Measurements from ENCODE around the gene MTRF1L. TPM values are rescaled to one million over a fixed set of nuclear protein-coding genes. Genes with fewer than 3 reads are reported as not detected.
"Not testable (repeated sequence)": the region's sequence is repeated elsewhere in the genome, so short reads cannot be mapped to it uniquely, and the experiment has no call there.

MTRF1L gene
- total RNA-seq, 8 experiments from 2014 or later: 12.1 to 24.5 (median 20.3) TPM

DNA sequence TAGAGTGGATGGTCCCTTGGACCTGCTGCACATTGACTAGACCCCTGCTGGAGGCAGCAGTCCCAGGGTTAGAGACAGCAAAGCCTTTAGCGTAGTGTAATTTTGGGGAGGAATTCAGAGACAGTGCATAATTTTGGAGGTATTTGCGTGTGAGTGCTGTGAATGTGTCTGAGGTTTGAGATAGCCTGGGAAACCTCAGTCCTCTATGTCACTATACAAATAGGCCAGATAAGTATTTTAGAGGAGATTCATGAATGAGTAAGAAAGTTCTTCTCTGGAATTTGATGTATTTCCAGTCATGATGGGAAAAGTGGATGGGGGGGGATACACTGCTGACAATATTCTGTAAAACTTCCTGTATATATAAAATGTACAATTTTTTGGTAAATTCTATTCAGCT is 25.8 kb upstream of the MTRF1L start:
- H3K27ac ChIP-seq: no peak overlapping the region
- no peaks in the 10 kb centered on the region for H3K4me1 ChIP-seq (replicated peaks in 1 of 2)
- no peak for ATAC-seq (replicated peaks in 6 of 8)
- 61 to 100% (median 94%) methylated on average over 1 to 2 of the region's 2 CpGs; no CpG with 5 or more reads in 4 of the 10 experiments for WGBS, 10 experiments
- in situ Hi-C loops (cut with MboI; ENCODE audit: low pct_unique_long_range_greater_than_20kb in 2 of 9, low sequenced_read_pairs in 9 of 9, unreplicated experiment in 9 of 9): loop anchor here in 1 of 9 experiments (25.0 kb wide), 1 partner anchor 284 kb away; no protein-coding TSS in a partner anchor
- no peak overlapping the region for H3K4me3 ChIP-seq

DNA sequence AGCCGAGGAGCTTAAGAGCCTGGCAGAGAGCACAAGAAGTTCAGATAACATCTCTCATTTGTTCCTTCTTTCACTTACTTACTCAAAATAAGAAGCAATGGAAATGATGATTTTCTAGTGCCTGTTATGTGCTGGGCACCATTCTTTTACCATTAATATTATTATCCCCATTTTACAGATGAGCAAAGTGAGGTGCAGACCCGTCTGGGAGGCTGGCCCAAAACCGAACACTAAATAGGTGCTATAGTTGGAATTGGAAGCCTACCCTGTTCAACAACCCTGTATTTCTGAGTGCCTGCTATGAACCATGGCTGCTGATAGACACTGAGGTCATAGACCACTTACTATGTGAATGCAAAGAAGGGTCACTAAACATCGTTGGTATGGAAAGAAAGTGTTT is 25.0 kb upstream of the MTRF1L start:
- Histone ChIP-seq H3K4me3 (no peak overlapping the region), H3K27ac (no peak overlapping the region), H3K4me1 (replicated peaks in 1 of 2) (no peaks in the 10 kb centered on the region)
- ATAC-seq (replicated peaks in 6 of 8): no peak
- WGBS, 10 experiments: 43 to 100% (median 92%) methylated on average over 1 to 3 of the region's 4 CpGs
- in situ Hi-C loops (cut with MboI; ENCODE audit: low pct_unique_long_range_greater_than_20kb in 2 of 9, low sequenced_read_pairs in 9 of 9, unreplicated experiment in 9 of 9): loop anchor here in 1 of 9 experiments (25.0 kb wide), 1 partner anchor 285 kb away; no protein-coding TSS in a partner anchor

- in situ Hi-C loops (cut with MboI; ENCODE audit: low pct_unique_long_range_greater_than_20kb in 2 of 9, low sequenced_read_pairs in 9 of 9, unreplicated experiment in 9 of 9): loop anchor here in 1 of 9 experiments (25.0 kb wide), 1 partner anchor 288 kb away; no protein-coding TSS in a partner anchor
- ATAC-seq (replicated peaks in 6 of 8): peak in 1 of 8 experiments; percentile 35
Observed at GRCh38 chr6:153024709-153025017, 22.2 kb upstream of the MTRF1L start.

DNA sequence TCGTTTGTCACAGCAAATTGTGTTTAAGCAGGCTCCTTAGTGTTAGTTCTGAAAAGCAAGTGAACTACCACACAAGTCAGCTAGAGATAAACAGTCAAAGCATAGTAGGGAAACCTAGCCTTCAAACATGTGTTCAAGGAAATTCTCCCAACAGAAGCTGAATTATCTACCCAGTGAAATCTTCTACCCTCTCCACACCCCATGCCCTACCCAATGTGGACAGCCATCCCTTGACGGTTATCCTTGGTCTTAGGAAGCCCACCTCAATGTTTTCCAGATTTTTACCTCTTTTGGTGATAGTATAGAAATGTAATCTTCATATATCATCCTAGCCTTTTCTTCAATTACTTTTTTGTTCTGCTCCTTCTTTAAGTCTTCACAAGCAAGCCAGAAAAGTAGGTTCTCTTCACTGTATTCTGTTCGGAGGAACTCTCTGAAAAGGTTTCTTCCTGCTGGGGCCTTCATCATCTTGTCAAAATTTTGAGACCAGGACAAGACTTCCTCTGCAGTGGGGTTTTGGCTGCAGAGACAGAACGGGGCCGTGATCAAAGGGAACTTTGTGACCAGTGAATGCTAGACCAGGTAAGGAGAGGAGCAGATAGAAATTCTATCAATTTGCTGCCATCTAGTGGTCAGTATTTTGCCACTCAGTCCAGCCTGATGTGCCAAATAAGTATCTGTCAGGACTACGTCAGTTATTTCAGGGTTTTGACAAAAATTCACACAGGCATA is 21.6 kb upstream of the MTRF1L start:
- WGBS, 10 experiments: 18 to 74% (median 51%) methylated on average over 3 to 6 of the region's 6 CpGs; no CpG with 5 or more reads in 1 of the 10 experiments

More at GRCh38 chr6:153024709-153025017, 22.2 kb upstream of the MTRF1L start:
- no peak overlapping the region for H3K27ac ChIP-seq
- H3K4me3 ChIP-seq: no peak overlapping the region
- 0 to 40% (median 14%) methylated on average over 1 of the region's 1 CpG; no CpG with 5 or more reads in 3 of the 10 experiments for WGBS, 10 experiments
- no peaks in the 10 kb centered on the region for H3K4me1 ChIP-seq (replicated peaks in 1 of 2)

GRCh38 chr6:153018355-153018754 is 15.8 kb upstream of the MTRF1L start:
- in situ Hi-C loops (cut with MboI; ENCODE audit: low pct_unique_long_range_greater_than_20kb in 2 of 9, low sequenced_read_pairs in 9 of 9, unreplicated experiment in 9 of 9): no loop called here
- ATAC-seq (replicated peaks in 6 of 8): no peak
- Histone ChIP-seq H3K4me3 (no peak overlapping the region), H3K27ac (no peak overlapping the region), H3K4me1 (replicated peaks in 1 of 2) (no peaks in the 10 kb centered on the region)
- WGBS, 10 experiments: 76 to 100% (median 97%) methylated on average over 2 to 3 of the region's 3 CpGs; no CpG with 5 or more reads in 1 of the 10 experiments

More for the DNA sequence above, 21.6 kb upstream of the MTRF1L start:
- Histone ChIP-seq H3K27ac (no peak overlapping the region), H3K4me1 (replicated peaks in 1 of 2) (no peaks in the 10 kb centered on the region), H3K4me3 (no peak overlapping the region)
- in situ Hi-C loops (cut with MboI; ENCODE audit: low pct_unique_long_range_greater_than_20kb in 2 of 9, low sequenced_read_pairs in 9 of 9, unreplicated experiment in 9 of 9): no loop called here
- ATAC-seq (replicated peaks in 6 of 8): peak; percentile 55 to 100 (median 84)

- in situ Hi-C loops (cut with MboI; ENCODE audit: low pct_unique_long_range_greater_than_20kb in 2 of 9, low sequenced_read_pairs in 9 of 9, unreplicated experiment in 9 of 9): no loop called here
- no peak for ATAC-seq (replicated peaks in 6 of 8)
- 83 to 100% (median 100%) methylated on average over 1 to 3 of the region's 3 CpGs; no CpG with 5 or more reads in 5 of the 10 experiments for WGBS, 10 experiments
- Histone ChIP-seq H3K4me3 (no peak overlapping the region), H3K4me1 (replicated peaks in 1 of 2) (no peaks in the 10 kb centered on the region), H3K27ac (no peak overlapping the region)
Observed at GRCh38 chr6:153016846-153017245, 14.3 kb upstream of the MTRF1L start.

GRCh38 chr6:153015094-153015640 is 12.7 kb upstream of the MTRF1L start:
- in situ Hi-C loops (cut with MboI; ENCODE audit: low pct_unique_long_range_greater_than_20kb in 2 of 9, low sequenced_read_pairs in 9 of 9, unreplicated experiment in 9 of 9): no loop called here
- 55 to 100% (median 88%) methylated on average over 2 to 4 of the region's 4 CpGs for WGBS, 10 experiments
- Histone ChIP-seq H3K4me3 (no peak overlapping the region), H3K27ac (no peak overlapping the region), H3K4me1 (replicated peaks in 1 of 2) (no peaks in the 10 kb centered on the region)
- ATAC-seq (replicated peaks in 6 of 8): no peak

DNA sequence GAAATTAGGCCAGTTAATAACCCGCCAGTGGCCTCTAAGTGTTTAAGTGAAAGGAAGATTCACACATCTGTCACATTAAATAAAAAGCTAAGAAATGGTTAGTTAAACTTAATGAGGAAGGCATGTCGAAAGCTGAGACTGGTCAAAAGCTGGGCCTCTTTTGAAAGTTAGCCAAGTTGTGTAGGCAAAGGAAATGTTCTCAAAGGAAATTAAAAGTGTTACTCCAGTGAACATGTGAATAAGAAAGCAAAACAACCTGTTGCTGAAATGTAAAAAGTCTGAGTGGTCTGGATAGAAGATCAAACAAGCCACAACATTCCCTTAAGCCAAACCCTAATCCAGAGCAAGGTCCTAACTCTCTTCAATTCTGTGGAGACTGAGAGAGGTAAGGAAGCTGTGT is 10.9 kb upstream of the MTRF1L start:
- WGBS, 10 experiments: 22 to 100% (median 79%) methylated on average over 1 to 2 of the region's 2 CpGs
- Histone ChIP-seq H3K4me1 (replicated peaks in 1 of 2) (no peaks in the 10 kb centered on the region), H3K27ac (no peak overlapping the region), H3K4me3 (no peak overlapping the region)
- ATAC-seq (replicated peaks in 6 of 8): peak in 1 of 8 experiments; percentile 24
- in situ Hi-C loops (cut with MboI; ENCODE audit: low pct_unique_long_range_greater_than_20kb in 2 of 9, low sequenced_read_pairs in 9 of 9, unreplicated experiment in 9 of 9): no loop called here

DNA sequence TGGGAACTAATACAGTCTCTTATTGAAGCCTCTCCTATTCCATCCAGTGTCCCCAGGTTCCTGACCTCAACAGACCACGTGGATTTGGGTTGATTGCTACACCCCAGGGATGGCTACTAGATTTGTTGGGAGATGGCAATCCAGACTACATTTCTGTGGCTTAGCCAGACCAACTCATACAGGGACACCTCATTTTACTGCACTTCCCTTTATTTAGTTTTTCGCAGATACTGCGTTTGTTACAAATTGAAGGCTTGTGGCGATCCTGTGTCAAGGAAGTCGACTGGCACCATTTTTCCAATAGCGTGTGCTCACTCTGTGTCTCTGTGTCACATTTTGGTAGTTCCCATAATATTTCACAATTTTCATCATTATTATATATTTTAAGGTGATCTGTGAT is 10.3 kb upstream of the MTRF1L start:
- Histone ChIP-seq H3K27ac (no peak overlapping the region), H3K4me1 (replicated peaks in 1 of 2) (no peaks in the 10 kb centered on the region), H3K4me3 (no peak overlapping the region)
- no peak for ATAC-seq (replicated peaks in 6 of 8)
- in situ Hi-C loops (cut with MboI; ENCODE audit: low pct_unique_long_range_greater_than_20kb in 2 of 9, low sequenced_read_pairs in 9 of 9, unreplicated experiment in 9 of 9): no loop called here
- 50 to 100% (median 92%) methylated on average over 2 to 5 of the region's 6 CpGs for WGBS, 10 experiments

GRCh38 chr6:153003366-153003690 is 819 bp upstream of the MTRF1L start:
- Histone ChIP-seq H3K4me1 (replicated peaks in 1 of 2) (peaks cover 13 to 22% of the 10 kb centered on the region in 2 donors), H3K4me3 (peak overlapping the region; percentile 39 to 98 (median 71)), H3K27ac (peak overlapping the region; percentile 89 to 94)
- WGBS, 10 experiments: 0 to 6% (median 0%) methylated on average over 1 to 5 of the region's 6 CpGs
- ATAC-seq (replicated peaks in 6 of 8): peak in 7 of 8 experiments; percentile 0 to 4 (median 2)
- in situ Hi-C loops (cut with MboI; ENCODE audit: low pct_unique_long_range_greater_than_20kb in 2 of 9, low sequenced_read_pairs in 9 of 9, unreplicated experiment in 9 of 9): no loop called here

DNA sequence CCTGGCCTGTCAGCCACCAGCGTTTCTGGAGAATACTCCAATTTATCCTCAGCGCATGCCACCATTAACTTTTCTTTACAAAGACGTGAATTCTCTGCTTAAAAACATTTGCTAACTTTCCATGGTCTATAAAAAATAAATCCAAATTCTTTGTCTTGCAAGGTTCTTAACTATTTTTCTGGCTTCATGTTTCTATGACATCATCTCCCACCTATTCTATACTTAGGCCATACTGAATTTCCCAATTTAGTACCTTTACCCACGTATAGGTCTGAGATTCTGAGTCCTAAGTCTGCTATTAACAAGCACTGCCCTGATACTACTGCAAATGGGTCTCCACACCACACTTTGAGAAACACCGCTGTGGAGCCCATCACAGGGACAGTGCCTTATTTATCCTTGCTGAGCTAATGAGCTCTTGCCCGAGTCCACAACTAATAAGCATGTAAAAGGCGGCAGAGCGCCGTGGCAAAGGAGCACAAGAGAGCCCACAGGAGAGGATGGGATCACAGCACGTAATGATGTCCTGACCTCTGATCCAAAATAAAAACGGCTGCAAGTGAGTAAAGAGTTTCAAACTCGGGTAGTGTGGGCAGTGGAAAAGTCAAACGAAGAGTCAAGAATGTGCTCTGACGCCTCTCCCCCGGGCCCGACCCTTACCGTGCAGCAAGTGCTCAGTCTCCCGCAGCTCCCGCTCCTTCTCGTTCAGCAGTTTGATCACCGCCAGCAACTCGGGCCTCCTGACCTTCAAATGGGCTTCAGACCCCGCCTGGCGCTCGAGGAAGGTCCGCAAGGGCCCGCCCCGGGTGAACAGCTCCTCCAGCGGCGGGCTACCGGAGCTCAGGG is 519 bp downstream of the MTRF1L start:
- ATAC-seq (replicated peaks in 6 of 8): peak; percentile 1 to 55 (median 40)
- in situ Hi-C loops (cut with MboI; ENCODE audit: low pct_unique_long_range_greater_than_20kb in 2 of 9, low sequenced_read_pairs in 9 of 9, unreplicated experiment in 9 of 9): no loop called here
- peak overlapping the region; percentile 89 to 94 for H3K27ac ChIP-seq
- WGBS, 10 experiments: 0 to 50% (median 8%) methylated on average over 2 to 12 of the region's 31 CpGs
- peaks cover 13 to 22% of the 10 kb centered on the region in 2 donors for H3K4me1 ChIP-seq (replicated peaks in 1 of 2)
- peak overlapping the region; percentile 39 to 98 (median 71) for H3K4me3 ChIP-seq

- in situ Hi-C loops (cut with MboI; ENCODE audit: low pct_unique_long_range_greater_than_20kb in 2 of 9, low sequenced_read_pairs in 9 of 9, unreplicated experiment in 9 of 9); ATAC-seq (replicated peaks in 6 of 8); H3K27ac ChIP-seq: not testable (repeated sequence)
- 60 to 100% (median 92%) methylated on average over 1 to 9 of the region's 9 CpGs for WGBS, 10 experiments
- H3K4me3 ChIP-seq: peak overlapping the region in 1 of 5 donors; percentile 71
- H3K4me1 ChIP-seq (replicated peaks in 1 of 2): peaks cover 13 to 22% of the 10 kb centered on the region in 2 donors
Observed at GRCh38 chr6:153000790-153001189, 1.7 kb downstream of the MTRF1L start.

GRCh38 chr6:153000243-153000642 is 2.3 kb downstream of the MTRF1L start:
- ATAC-seq (replicated peaks in 6 of 8): no peak
- no peak overlapping the region for H3K27ac ChIP-seq
- in situ Hi-C loops (cut with MboI; ENCODE audit: low pct_unique_long_range_greater_than_20kb in 2 of 9, low sequenced_read_pairs in 9 of 9, unreplicated experiment in 9 of 9): no loop called here
- peaks cover 13 to 22% of the 10 kb centered on the region in 2 donors for H3K4me1 ChIP-seq (replicated peaks in 1 of 2)
- no peak overlapping the region for H3K4me3 ChIP-seq
